Neural crest cell (in vitro differentiated cells): ENCODE data around the gene NCLN. TPM values are rescaled to one million over a fixed set of nuclear protein-coding genes. Genes with fewer than 3 reads are reported as not detected.
"Not testable (repeated sequence)": the region's sequence is repeated elsewhere in the genome, so short reads cannot be mapped to it uniquely, and the experiment has no call there.

ENCODE experiments used
- DNase-seq: peaks from one replicate; pipeline ENCODE4 v3.0.0; 2021; ENCODE audit warnings: low read depth, mixed read lengths, low spot score
- H3K27ac Mint-ChIP-seq: one replicate; pipeline ENCODE4 v1.8.0; 2021; ENCODE audit warnings: mild to moderate bottlenecking, mixed read lengths; ENCODE audit not compliant: unreplicated experiment
- H3K27me3 Mint-ChIP-seq: 2 replicates; pipeline ENCODE4 v1.8.0; 2021; ENCODE audit warnings: low read depth, mild to moderate bottlenecking, mixed read lengths
- H3K36me3 Mint-ChIP-seq: 2 replicates; pipeline ENCODE4 v1.8.0; 2021; ENCODE audit warnings: low read depth, mild to moderate bottlenecking, mixed read lengths
- H3K4me1 Mint-ChIP-seq: 2 replicates; pipeline ENCODE4 v1.8.0; 2021; ENCODE audit warnings: mixed read lengths
- H3K4me3 Mint-ChIP-seq: one replicate; pipeline ENCODE4 v1.8.0; 2021; ENCODE audit warnings: mild to moderate bottlenecking, mixed read lengths
- H3K9me3 Mint-ChIP-seq: 2 replicates; pipeline ENCODE4 v1.8.0; 2021; ENCODE audit warnings: mixed read lengths
- total RNA-seq: library from RNA; stranded (reverse); gene quantifications from 2 replicates; pipeline ENCODE4 v1.2.1, GENCODE V29; 2021
- TF ChIP-seq, protein P1 (sequence below): fragments of 200-600 bp; sonication (generic); conservative IDR thresholded peaks from 2 replicates; pipeline ENCODE4 v1.5.0; 2021; ENCODE audit warnings: antibody characterized with exemption, mild to moderate bottlenecking

Gene NCLN
- total RNA-seq, 1 donor from 2014 or later = 84.1 TPM

DNA sequence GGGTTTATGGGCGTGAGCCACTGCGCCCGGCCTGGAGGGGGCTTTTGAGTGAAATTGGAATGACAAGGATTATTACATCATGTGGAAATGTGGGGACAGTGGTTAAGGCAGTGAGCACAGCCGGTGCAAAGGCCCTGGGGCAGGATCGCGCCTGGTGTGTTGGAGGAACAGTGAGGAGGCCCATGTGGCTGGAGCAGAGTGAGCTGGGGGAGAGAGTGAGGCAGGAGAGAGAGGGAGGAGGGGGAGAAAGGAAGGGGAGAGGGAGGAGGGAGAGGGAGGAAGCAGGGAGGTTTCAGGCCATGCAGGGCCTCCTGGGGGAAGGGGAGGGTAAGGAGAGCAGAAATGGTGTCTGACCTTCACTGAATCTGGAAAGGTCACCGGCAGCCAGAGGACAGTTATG lies 27.4 kb downstream of the NCLN start:
- TF ChIP-seq, protein P1, sequence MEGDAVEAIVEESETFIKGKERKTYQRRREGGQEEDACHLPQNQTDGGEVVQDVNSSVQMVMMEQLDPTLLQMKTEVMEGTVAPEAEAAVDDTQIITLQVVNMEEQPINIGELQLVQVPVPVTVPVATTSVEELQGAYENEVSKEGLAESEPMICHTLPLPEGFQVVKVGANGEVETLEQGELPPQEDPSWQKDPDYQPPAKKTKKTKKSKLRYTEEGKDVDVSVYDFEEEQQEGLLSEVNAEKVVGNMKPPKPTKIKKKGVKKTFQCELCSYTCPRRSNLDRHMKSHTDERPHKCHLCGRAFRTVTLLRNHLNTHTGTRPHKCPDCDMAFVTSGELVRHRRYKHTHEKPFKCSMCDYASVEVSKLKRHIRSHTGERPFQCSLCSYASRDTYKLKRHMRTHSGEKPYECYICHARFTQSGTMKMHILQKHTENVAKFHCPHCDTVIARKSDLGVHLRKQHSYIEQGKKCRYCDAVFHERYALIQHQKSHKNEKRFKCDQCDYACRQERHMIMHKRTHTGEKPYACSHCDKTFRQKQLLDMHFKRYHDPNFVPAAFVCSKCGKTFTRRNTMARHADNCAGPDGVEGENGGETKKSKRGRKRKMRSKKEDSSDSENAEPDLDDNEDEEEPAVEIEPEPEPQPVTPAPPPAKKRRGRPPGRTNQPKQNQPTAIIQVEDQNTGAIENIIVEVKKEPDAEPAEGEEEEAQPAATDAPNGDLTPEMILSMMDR = no peak
- no peak for DNase-seq
- no peak overlapping the region for H3K4me3 Mint-ChIP-seq
- no peak overlapping the region for H3K27ac Mint-ChIP-seq
- H3K36me3 Mint-ChIP-seq = no peaks in the 10 kb centered on the region
- no peaks in the 10 kb centered on the region for H3K4me1 Mint-ChIP-seq
- peaks cover 2% of the 10 kb centered on the region for H3K27me3 Mint-ChIP-seq
- no peaks in the 10 kb centered on the region for H3K9me3 Mint-ChIP-seq

DNA sequence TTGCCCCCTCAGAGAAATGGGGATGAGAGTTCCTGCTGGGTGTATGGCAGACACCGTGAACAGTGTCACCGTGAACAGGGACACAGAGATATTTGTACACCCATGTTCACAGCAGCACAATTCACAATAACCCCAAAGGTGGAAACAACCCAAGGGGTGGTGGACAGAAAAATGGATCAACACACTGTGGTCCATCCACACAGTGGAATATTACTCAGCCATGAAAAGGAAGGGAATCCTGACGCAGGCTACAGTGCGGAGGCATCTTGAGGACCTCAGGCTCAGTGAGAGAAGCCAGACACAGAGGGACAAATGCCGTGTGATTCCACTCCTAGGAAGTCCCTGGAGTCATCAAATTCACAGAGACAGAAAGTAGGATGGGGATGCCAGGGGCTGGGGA lies 31.1 kb downstream of the NCLN start:
- Mint-ChIP-seq H3K27ac (peak overlapping the region; percentile 12), H3K4me3 (no peak overlapping the region), H3K36me3 (no peaks in the 10 kb centered on the region)

DNA sequence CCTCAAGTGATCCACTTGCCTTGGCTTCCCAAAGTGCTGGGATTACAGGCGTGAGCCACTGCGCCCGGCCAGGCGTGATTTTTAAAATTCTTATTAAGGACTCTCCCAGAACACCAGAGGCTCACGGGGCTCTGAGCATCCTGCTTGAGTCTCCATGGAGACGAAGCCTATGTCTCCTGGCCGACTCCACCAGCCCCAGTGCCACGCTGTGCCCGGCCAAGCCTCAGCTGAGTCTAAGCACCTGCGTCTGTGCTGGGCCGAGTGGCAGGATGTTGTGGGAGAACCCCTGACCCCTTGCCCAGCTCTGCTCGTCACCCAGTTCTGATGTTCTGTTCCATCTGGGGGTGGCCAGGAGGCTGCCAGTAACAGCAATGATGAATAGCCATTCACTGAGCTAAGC lies 34.8 kb downstream of the NCLN start:
- DNase-seq = no peak
- no peaks in the 10 kb centered on the region for H3K36me3 Mint-ChIP-seq
- peaks cover 22% of the 10 kb centered on the region for H3K27me3 Mint-ChIP-seq
- H3K4me1 Mint-ChIP-seq = no peaks in the 10 kb centered on the region
- TF ChIP-seq, protein P1 = no peak
- no peaks in the 10 kb centered on the region for H3K9me3 Mint-ChIP-seq
- no peak overlapping the region for H3K27ac Mint-ChIP-seq
- no peak overlapping the region for H3K4me3 Mint-ChIP-seq

More for the DNA sequence above, 31.1 kb downstream of the NCLN start:
- Mint-ChIP-seq H3K4me1 (no peaks in the 10 kb centered on the region), H3K9me3 (no peaks in the 10 kb centered on the region), H3K27me3 (peaks cover 11% of the 10 kb centered on the region)
- no peak for DNase-seq
- TF ChIP-seq, protein P1 = no peak

DNA sequence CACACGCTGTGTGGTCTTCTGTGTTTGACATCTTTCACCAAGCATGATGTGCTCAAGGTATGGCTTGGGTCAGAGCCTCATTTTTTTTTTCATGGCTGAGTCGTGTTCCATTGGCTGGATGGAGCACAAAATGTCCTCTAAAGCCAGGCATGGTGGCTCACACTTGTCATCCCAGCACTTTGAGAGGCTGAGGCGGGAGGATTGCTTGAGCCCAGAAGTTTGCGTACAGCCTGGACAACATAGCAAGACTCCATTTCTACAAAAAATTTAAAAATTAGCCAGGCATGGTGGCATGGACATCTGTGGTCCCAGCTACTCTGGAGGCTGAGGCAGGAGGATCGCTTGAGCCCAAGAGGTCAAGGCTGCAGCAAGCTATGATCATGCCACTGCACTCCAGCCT lies 35.8 kb downstream of the NCLN start:
- H3K27me3 Mint-ChIP-seq = peaks cover 32% of the 10 kb centered on the region
- H3K9me3 Mint-ChIP-seq, H3K27ac Mint-ChIP-seq, H3K4me1 Mint-ChIP-seq, DNase-seq, H3K36me3 Mint-ChIP-seq, H3K4me3 Mint-ChIP-seq: not testable (repeated sequence)

DNA sequence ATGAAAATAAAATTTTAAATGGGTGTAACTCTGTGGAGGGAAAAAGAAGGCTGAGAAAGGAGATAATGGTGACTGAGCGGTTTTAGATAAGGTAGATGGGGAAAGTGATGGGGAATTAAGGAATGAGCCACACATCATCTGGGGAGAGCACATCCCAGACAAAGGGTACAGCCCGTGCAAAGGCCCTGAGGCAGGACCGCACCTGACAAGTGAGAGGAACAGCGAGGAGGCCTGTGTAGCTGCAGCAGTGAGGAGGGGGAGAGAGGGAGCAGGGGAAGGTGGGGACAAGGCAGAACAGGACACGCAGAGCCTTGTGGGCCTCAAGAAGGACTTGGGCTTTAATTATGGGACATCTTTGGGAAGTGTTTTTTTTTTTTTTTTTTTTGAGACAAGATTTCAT lies 37.0 kb downstream of the NCLN start:
- Mint-ChIP-seq H3K27ac (no peak overlapping the region), H3K27me3 (peaks cover 41% of the 10 kb centered on the region), H3K36me3 (no peaks in the 10 kb centered on the region), H3K9me3 (no peaks in the 10 kb centered on the region), H3K4me3 (no peak overlapping the region), H3K4me1 (no peaks in the 10 kb centered on the region)
- DNase-seq = no peak
- TF ChIP-seq, protein P1 = no peak

DNA sequence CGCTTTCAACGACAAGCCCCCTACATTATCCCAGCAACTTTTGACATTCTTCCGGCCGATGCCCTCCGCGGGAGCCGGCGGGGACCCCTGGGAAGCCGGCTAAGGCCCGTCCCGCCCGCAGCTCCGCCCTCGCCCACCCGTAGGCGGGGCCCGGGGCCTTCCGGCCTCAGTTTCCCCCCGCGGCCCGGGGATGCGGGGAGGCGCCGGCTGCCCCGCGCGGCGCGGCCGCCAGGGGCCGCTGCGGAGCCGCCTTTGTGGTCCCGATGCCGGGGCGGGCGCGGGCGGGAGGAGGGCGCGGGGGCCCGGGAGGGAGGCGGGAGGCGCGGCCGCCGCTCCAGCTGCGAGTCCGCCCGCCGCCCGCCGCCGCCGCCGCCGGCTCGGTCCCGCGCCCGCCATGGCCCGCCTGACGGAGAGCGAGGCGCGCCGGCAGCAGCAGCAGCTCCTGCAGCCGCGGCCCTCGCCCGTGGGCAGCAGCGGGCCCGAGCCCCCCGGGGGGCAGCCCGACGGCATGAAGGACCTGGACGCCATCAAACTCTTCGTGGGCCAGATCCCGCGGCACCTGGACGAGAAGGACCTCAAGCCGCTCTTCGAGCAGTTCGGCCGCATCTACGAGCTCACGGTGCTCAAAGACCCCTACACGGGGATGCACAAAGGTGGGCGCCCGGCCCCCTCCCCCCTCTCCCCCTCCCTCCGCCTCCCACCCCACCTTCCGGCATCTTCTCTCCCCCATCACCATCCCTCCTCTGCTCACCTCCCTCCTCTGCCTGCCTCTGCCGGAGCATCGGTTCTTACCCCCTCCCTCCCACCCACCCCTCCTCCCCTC lies 38.8 kb downstream of the NCLN start, which contains the start of gene CELF5:
CELF5 (plus strand) TSS at position 316 of the 823 bp plus-strand sequence; CDS start at position 395, 79 bp downstream.
- no peaks in the 10 kb centered on the region for H3K4me1 Mint-ChIP-seq
- no peaks in the 10 kb centered on the region for H3K9me3 Mint-ChIP-seq
- no peak within 1 kb of the TSS for H3K4me3 Mint-ChIP-seq
- DNase-seq = peak; percentile 58
- TF ChIP-seq, protein P1 = peak; percentile 72
- no peak within 1 kb of the TSS for H3K27ac Mint-ChIP-seq
- peaks cover 44% of the 10 kb centered on the region for H3K27me3 Mint-ChIP-seq
- H3K36me3 Mint-ChIP-seq = no peaks in the 10 kb centered on the region
